Stimulated activated naive CD4-positive, alpha-beta T cell treated with Interleukin-2 at 50 U/mL for 16 hours (primary cell): Measurements from ENCODE around the gene CARS1.

Source experiments
- DNase-seq: peaks from one replicate; lab custom pipeline; 2025; lab: John Stamatoyannopoulos, UW

Gene CARS1

GRCh38 chr11:2955906-2956476 lies 101.2 kb downstream of the CARS1 start:
- DNase-seq = no peak

- no peak for DNase-seq
Observed at GRCh38 chr11:2954263-2954662, 103.0 kb downstream of the CARS1 start.

GRCh38 chr11:2952290-2952689 lies 104.9 kb downstream of the CARS1 start:
- DNase-seq = no peak

- DNase-seq = no peak
Observed at GRCh38 chr11:2951231-2952110, 105.8 kb downstream of the CARS1 start.
